H1 (cell line): ENCODE measurements around the gene CACNA1D. TPM values are rescaled to one million over a fixed set of nuclear protein-coding genes. Genes with fewer than 3 reads are reported as not detected.

Experiments used
- CTCF ChIP-seq, 3 experiments: IDR thresholded peaks; 1 replicate in 2 of 3; 2 replicates in 1 of 3; pipeline versions ENCODE4 v1.5.1 to v1.6.1; 2011; ENCODE audit warnings: low read length in 3 of 3, mild to moderate bottlenecking in 3 of 3, inconsistent platforms in 2 of 3, low read depth in 1 of 3, moderate library complexity in 1 of 3; ENCODE audit not compliant: insufficient read depth in 1 of 3; ENCODE audit errors: control extremely low read depth in 1 of 3
- HDAC6 ChIP-seq: IDR thresholded peaks from one replicate; pipeline ENCODE4 v1.7.1; 2012; ENCODE audit warnings: low read depth, mild to moderate bottlenecking, inconsistent platforms, low read length, moderate library complexity
- POU5F1 ChIP-seq: IDR thresholded peaks from 2 replicates; pipeline ENCODE4 v1.6.1; 2011; ENCODE audit warnings: low read depth, mild to moderate bottlenecking, low read length, moderate library complexity
- SRF ChIP-seq: IDR thresholded peaks from 2 replicates; pipeline ENCODE4 v1.6.1; 2011; ENCODE audit warnings: mild to moderate bottlenecking, low read depth, low read length, moderate library complexity
- TCF12 ChIP-seq: IDR thresholded peaks from 2 replicates; pipeline ENCODE4 v1.6.1; 2011; ENCODE audit warnings: low read depth, mild to moderate bottlenecking, low read length
- USF2 ChIP-seq: IDR thresholded peaks from 2 replicates; pipeline ENCODE4 v1.6.1; 2011; ENCODE audit warnings: low read length, improper control_type of control experiment
- polyA plus RNA-seq, 7 experiments: library from polyadenylated mRNA; depleted of rRNA in 3 of 7; stranded (reverse) in 5 of 7; unstranded in 2 of 7; fragments of >200 nt in 5 of 7; fragments of 200-250 nt in 2 of 7; gene quantifications; 1 replicate in 5 of 7; 2 replicates in 1 of 7; 4 replicates in 1 of 7; pipeline versions ENCODE4 v1.2.1 to v1.2.3, GENCODE V29; 2011 to 2013; ENCODE audit warnings: missing spikeins in 2 of 7, mixed read lengths in 2 of 7
- total RNA-seq: library from RNA; stranded (reverse); fragmentation: NEBNext Ultra II Directional; extraction: Animal tissue kit (Norgen Biotek cat#: 25700); gene quantifications from 2 replicates; pipeline ENCODE4 v1.2.1, GENCODE V29; 2021

The CACNA1D gene
- total and polyA plus RNA-seq, 2 of the 8 experiments (the other 6 are each of a cell fraction or from before 2014, with no cell fraction given): 2.0 to 2.9 TPM

- no peak for TF ChIP-seq POU5F1
- no peak for TF ChIP-seq CTCF (IDR thresholded peaks at IDR 0.05; ENCODE audit: control extremely low read depth in 1 of 3, insufficient read depth in 1 of 3, low read depth in 1 of 3, low read length in 3 of 3)
- no peak for TF ChIP-seq HDAC6
- no peak for TF ChIP-seq TCF12
- no peak for TF ChIP-seq SRF
- no peak for TF ChIP-seq USF2
- TF ChIP-seq, all 59 proteins: peak for 0
Observed at GRCh38 chr3:53502737-53503136, 8.3 kb downstream of the CACNA1D start (continued).
